MM.1S (cell line): ENCODE results near the gene PEAR1.

Source experiments
- CTCF ChIP-seq: fragments of 300-600 bp; sonication (generic); IDR thresholded peaks from 2 replicates; pipeline ENCODE4 v1.5.1; 2016; ENCODE audit warnings: antibody characterized with exemption, low read length, mixed read lengths
- EZH2 ChIP-seq: fragments of 300-600 bp; sonication (generic); optimal IDR thresholded peaks from 2 replicates; pipeline ENCODE3; 2017; ENCODE audit warnings: low read depth, mild to moderate bottlenecking, antibody characterized with exemption, low read length, mixed read lengths

- no peak for TF ChIP-seq EZH2
- no peak for TF ChIP-seq CTCF
Observed at GRCh38 chr1:156895455-156895812, 1.9 kb downstream of the PEAR1 start.
